ENCODE data around the gene ARHGAP32. TPM values are rescaled to one million over a fixed set of nuclear protein-coding genes. Genes with fewer than 3 reads are reported as not detected.
"Not testable (repeated sequence)": the region's sequence is repeated elsewhere in the genome, so short reads cannot be mapped to it uniquely, and the experiment has no call there.

Gene ARHGAP32
- total RNA-seq, 1 donor from 2014 or later: 50.8 TPM

- TF ChIP-seq CTCF (IDR thresholded peaks at IDR 0.05; ENCODE audit: insufficient read depth, low read length, severe bottlenecking): no peak
- Histone ChIP-seq H3K27me3 (ENCODE audit: control insufficient read depth, insufficient read depth, low read length) (no peaks in the 10 kb centered on the region), H3K4me3 (ENCODE audit: low read depth, low read length) (no peak overlapping the region), H3K36me3 (ENCODE audit: control insufficient read depth, insufficient read depth, low read length) (no peaks in the 10 kb centered on the region)
- DNase-seq (ENCODE audit: low read depth) (no peak), FAIRE-seq (peak; percentile 58)
These were observed 3.6 kb upstream of the ARHGAP32 start for GRCh38 chr11:129195682-129196081.

GRCh38 chr11:129191649-129192048 is 476 bp downstream of the ARHGAP32 start:
- H3K27me3 ChIP-seq (ENCODE audit: control insufficient read depth, insufficient read depth, low read length): no peaks in the 10 kb centered on the region
- DNase-seq (ENCODE audit: low read depth) (peak; percentile 79), FAIRE-seq (no peak)
- H3K36me3 ChIP-seq (ENCODE audit: control insufficient read depth, insufficient read depth, low read length): no peaks in the 10 kb centered on the region
- no peak for TF ChIP-seq CTCF (IDR thresholded peaks at IDR 0.05; ENCODE audit: insufficient read depth, low read length, severe bottlenecking)
- peak overlapping the region; percentile 41 for H3K4me3 ChIP-seq (ENCODE audit: low read depth, low read length)

- no peak for FAIRE-seq
These were observed 2.0 kb downstream of the ARHGAP32 start for GRCh38 chr11:129190087-129190486.

GRCh38 chr11:129189646-129190045 is 2.5 kb downstream of the ARHGAP32 start:
- no peaks in the 10 kb centered on the region for H3K36me3 ChIP-seq (ENCODE audit: control insufficient read depth, insufficient read depth, low read length)
- DNase-seq (ENCODE audit: low read depth) (peak; percentile 15), FAIRE-seq (no peak)
- no peak for TF ChIP-seq CTCF (IDR thresholded peaks at IDR 0.05; ENCODE audit: insufficient read depth, low read length, severe bottlenecking)
- no peaks in the 10 kb centered on the region for H3K27me3 ChIP-seq (ENCODE audit: control insufficient read depth, insufficient read depth, low read length)
- H3K4me3 ChIP-seq (ENCODE audit: low read depth, low read length): no peak overlapping the region

More at GRCh38 chr11:129190087-129190486, 2.0 kb downstream of the ARHGAP32 start:
- Histone ChIP-seq H3K27me3 (ENCODE audit: control insufficient read depth, insufficient read depth, low read length) (no peaks in the 10 kb centered on the region), H3K4me3 (ENCODE audit: low read depth, low read length) (no peak overlapping the region), H3K36me3 (ENCODE audit: control insufficient read depth, insufficient read depth, low read length) (no peaks in the 10 kb centered on the region)
- peak; percentile 69 for DNase-seq (ENCODE audit: low read depth)
- no peak for TF ChIP-seq CTCF (IDR thresholded peaks at IDR 0.05; ENCODE audit: insufficient read depth, low read length, severe bottlenecking)

- H3K4me3 ChIP-seq (ENCODE audit: low read depth, low read length); H3K27me3 ChIP-seq (ENCODE audit: control insufficient read depth, insufficient read depth, low read length); H3K36me3 ChIP-seq (ENCODE audit: control insufficient read depth, insufficient read depth, low read length); FAIRE-seq; DNase-seq (ENCODE audit: low read depth): not testable (repeated sequence)
These were observed 7.0 kb downstream of the ARHGAP32 start for GRCh38 chr11:129185082-129185481.

- Histone ChIP-seq H3K4me3 (ENCODE audit: low read depth, low read length) (no peak overlapping the region), H3K36me3 (ENCODE audit: control insufficient read depth, insufficient read depth, low read length) (no peaks in the 10 kb centered on the region), H3K27me3 (ENCODE audit: control insufficient read depth, insufficient read depth, low read length) (no peaks in the 10 kb centered on the region)
- TF ChIP-seq CTCF (IDR thresholded peaks at IDR 0.05; ENCODE audit: insufficient read depth, low read length, severe bottlenecking): no peak
- no peak for FAIRE-seq
- peak; percentile 5 for DNase-seq (ENCODE audit: low read depth)
These were observed 7.5 kb downstream of the ARHGAP32 start for GRCh38 chr11:129184581-129184980.
